Measurements from ENCODE around the gene PLXNA4. TPM values are rescaled to one million over a fixed set of nuclear protein-coding genes. Genes with fewer than 3 reads are reported as not detected.
"Not testable (repeated sequence)": the region's sequence is repeated elsewhere in the genome, so short reads cannot be mapped to it uniquely, and the experiment has no call there.

PLXNA4 gene
- polyA plus RNA-seq, 1 donor, result 15.6 TPM

DNA sequence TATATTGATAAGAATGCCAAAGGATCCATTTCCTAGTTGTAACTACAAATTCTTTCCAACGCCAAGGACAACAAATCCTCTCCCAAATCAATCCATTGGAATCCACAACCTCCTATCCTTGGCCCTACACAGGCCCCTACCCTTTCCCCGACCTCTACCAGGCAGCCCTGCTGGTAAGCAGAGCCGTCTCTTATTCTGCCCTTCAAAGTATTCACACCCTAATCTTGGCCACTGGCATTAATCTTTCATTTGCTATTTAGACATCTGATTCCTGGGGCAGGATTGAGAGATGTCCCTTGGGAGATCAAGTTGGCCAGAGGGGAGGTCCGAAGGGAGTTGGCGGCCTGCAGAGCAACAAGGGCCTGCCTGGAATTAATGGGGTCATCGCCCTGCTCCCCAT lies 161.4 kb downstream of the PLXNA4 start:
- DNase-seq, result no peak

DNA sequence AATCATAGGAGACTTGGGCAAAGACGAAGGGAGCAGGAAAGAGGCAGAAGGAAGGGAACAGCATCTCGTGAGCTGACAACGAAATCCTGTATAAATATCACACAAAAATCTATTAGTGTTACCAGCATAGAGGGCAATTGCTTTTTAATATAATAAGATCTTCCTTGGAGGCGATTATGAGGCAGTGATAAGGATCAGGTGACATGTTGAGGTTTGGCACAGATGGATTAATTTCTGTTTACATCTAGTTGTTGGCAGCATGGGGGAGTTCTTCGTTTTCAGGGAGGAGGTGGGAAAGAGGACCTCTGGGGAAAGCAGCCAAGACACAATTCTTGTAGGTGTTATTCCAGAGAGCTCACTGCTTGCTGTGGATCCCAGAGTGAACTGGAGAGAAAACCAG lies 163.8 kb downstream of the PLXNA4 start:
- DNase-seq, result no peak

DNA sequence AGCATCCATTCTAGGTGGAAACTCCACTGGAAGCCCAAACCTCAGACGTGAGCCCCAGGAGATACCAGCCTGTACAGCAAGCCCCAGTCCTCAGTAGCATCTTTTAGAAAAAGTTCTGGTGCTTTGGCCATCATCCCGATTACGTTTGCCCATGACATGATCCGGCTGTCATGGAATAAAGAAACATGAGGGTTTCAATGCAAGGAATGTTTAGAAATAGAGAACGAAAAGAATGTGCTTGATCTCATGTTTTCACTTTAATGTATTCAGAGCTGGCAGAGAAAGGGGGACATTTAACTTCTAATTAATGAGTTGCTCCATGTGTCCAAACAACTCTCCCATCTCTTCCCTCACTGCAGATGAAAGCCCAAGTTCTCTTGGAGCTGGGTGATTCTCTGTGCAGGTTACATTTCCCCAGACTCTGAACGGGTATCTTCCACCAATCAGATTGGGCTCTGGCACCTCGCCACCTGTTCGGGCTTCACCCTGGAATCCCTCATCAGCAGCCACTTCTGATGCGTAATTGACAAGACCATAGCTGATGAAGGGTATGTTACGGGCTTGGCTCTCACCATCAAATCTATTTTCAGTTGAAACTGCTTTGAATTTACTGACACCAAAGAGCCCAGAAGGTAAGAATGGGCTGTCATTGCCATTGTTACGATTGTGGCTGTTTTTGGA lies 165.3 kb downstream of the PLXNA4 start:
- no peak for DNase-seq

DNA sequence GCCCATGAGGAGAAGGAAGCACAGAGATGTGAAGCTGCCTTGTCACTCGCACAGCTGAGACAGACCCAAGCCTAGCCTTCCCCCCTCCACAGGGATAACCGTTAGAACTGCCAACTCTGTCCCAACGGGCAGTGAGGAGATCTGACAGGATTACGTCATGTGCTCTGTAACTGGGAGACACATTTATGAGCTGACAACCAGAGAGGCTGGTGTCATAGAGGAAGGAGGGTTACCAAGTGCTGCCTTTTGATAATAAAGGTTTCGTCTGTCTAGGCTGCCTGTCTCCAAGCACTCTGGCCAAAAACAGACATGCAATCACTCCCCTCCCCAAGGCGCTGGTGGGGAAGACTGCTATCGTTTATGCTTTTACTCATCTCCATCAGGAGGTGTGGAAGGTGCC lies 165.9 kb downstream of the PLXNA4 start:
- DNase-seq, result no peak

GRCh38 chr7:132407764-132408163 lies 168.5 kb downstream of the PLXNA4 start:
- DNase-seq, result no peak

DNA sequence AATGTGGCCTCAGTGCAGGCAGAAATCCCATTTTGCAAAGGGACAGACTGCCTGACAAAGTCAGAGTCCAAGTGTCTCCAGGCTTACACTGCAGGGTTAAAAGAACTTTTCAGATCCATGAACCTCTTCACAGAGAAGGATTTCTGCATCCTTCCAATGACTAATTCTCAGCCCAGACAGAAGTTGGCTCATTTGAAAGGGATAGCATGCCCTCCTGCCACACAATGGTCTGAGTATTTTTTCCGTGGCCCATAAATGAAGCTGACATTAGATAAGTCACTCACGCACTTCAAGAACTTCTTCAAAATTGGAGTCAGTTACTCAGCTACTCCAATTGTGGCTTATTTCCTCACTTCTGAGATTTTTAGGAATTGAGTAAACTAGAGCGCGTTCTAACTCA lies 170.2 kb downstream of the PLXNA4 start:
- DNase-seq, result no peak

DNA sequence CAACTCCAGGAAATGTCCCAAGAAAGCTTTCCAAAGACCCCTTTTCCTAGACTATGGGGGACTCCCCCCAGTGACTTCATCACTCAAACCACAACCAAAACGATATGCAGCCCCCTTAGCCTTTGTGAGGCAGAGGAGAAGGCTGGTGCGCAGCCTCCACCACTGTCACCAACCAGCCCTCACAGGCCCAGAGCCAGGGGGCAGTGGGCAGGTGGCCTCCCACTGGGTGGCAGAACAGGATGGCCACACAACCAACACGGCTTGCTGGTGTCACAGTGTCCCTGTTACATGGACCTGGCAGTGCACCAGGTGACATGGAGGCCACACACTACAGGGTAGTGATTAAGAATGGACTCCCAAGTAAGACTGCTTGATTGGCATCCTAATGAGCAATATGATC lies 172.0 kb downstream of the PLXNA4 start:
- no peak for DNase-seq

DNA sequence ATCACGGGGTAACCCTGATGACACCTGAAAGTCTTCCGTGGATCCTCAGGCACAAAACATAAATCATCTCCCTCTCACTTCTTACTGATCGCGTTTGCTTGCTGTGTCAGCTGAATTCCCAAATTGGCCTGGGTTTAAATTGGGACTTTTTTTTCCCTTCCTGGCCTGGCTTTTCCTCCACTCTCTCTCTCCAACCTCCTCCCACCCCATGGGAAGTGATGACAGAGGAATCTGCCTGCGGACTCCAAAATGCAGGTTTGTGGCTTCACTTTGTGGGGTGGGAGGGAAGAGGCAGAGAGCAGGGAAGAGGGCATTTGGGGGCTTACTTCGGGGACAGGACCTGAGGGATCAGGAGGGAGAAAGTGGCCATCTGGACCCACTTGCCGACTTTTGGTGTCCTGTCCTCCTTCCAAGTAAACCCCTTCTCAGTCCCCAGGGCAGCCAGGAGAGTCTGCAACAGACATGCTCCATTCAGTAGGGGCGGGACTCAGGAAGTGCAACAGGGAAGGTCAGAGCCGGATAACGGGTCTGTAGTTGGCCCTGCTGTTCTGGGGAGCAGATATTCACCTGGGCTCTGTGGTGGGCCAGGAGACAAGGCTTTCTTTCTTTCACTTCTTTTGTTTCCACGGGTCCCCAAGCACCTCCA lies 172.7 kb downstream of the PLXNA4 start:
- no peak for DNase-seq

GRCh38 chr7:132402751-132403245 lies 173.5 kb downstream of the PLXNA4 start:
- DNase-seq, result no peak

DNA sequence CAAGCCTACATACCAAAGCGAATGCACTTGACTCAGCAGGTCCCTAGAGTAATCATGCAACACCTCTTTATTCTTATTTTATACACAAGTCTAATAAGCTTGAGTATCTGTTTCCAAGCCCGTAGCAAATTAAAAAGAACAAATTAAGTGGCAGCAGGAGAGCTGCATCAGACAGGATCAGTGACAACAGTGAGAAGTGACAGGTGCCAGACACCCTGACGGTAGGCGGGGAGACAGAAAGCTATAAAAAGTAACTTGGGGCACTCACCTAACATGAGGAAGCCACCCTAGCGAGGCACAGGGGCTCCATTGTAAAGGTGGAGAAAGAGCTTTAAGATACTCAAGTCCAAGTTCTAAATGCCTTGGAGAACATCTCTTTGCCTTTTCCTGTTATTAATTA lies 174.2 kb downstream of the PLXNA4 start:
- no peak for DNase-seq

GRCh38 chr7:132400561-132401142 lies 175.6 kb downstream of the PLXNA4 start:
- no peak for DNase-seq

DNA sequence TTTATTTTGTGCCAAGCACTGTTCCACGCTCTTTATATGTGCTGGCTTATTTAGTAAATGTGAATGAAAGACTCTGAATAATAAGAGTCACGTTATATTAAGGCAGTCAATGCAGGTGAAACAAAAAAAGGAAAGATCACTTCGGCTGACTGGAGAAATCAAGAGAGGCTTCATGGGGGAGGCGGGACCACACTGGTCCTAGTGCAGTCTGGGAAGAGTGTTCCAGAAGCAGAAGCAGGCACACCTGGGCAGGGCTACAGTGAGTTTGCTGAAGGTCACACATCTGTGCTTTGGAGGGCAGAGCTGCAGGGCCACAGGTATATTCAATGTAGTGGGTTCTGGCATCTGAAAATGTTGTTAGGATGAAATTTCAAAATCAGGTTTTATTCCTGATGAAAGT lies 176.9 kb downstream of the PLXNA4 start:
- no peak for DNase-seq

DNA sequence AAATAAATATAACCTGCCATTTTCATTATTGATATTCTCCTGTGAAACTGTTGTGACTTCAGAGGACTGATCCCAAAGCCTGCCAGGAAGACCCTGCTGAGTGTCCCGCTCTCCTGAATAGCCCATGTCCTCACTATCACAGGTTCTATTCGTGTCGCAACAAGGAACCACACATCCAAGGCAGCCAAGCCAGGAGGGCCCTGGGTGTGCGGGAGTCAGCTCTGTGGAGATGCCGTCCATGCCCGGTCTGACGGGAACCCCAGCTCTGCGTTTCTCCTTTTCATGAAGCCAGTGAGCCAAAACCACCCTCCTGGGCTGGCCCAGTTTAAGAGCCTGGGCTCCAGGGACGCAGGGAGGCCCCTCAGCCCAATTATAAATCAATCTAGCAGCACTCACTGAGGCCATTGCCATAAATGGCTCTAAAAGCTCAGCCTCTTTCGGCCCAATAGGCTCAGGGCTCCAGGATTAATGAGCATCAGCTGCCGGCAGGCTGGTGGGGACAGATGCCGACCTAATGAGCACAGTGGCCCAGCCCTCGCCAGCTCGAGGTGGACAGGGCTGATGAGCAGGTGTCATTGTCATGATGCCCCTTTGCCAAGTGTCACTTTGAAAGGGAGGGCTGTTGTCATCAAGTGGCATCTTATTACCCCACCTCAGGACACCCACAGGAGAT lies 177.9 kb downstream of the PLXNA4 start:
- DNase-seq, result no peak

DNA sequence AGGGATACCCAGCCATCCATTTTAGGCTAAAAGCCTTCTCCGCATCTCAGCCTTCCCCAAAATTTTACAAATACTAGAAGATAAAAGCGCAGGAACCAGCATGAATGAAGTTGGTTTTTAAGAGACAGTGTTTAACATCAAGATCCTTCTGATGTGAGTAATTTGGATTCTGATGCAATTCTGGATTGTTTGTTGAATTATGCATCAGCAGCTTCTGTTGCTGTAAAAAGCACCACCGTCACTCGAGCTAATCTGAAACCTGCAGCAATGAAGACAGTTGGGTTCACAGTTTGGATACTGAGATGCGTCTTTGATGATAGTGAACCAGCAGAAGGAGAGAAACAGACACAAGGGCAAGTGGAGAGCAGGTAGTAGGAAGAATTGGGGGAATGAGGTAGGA lies 179.2 kb downstream of the PLXNA4 start:
- no peak for DNase-seq

DNA sequence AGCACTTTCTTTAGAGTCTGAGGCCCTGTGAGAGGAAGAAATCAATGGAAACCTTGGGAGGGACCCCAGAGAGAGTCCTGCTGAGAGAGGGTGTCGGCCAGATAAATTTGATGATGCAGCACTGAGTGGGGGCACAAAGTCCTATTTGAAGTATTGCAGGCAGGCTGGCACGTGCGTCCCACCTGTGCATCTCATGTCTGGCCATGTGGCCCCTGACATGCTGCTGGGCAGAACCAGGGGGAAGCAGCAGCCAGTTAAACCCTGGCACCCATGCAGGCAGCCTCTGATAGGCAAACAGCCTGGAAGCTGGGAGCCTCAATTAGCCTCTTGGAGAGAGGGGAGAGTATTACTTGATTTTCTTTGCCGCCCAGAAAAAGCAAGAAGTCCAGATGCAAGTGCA lies 180.9 kb downstream of the PLXNA4 start:
- DNase-seq, result no peak

- no peak for DNase-seq
These were observed 181.7 kb downstream of the PLXNA4 start for GRCh38 chr7:132394283-132395198.

GRCh38 chr7:132393789-132394261 lies 182.4 kb downstream of the PLXNA4 start:
- DNase-seq, result no peak

DNA sequence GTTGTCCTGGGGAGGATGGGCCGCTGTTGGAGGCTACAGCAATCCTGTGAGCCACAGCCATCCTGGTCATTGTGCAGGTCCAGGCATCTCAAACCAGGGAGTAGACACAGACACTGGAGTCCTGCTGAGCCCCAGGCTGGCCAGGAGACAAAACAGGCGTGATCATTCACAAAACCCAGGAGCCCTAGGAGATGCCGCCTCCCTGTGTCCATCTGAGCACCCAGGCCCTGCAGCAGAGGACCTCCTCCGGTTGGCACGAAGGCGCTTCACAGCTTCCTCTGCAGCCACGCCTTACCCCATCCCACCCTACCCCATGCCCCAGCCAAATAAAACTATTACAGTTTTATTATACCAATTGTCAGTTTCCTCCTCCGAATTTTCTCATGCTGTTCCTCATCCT lies 183.6 kb downstream of the PLXNA4 start:
- no peak for DNase-seq

DNA sequence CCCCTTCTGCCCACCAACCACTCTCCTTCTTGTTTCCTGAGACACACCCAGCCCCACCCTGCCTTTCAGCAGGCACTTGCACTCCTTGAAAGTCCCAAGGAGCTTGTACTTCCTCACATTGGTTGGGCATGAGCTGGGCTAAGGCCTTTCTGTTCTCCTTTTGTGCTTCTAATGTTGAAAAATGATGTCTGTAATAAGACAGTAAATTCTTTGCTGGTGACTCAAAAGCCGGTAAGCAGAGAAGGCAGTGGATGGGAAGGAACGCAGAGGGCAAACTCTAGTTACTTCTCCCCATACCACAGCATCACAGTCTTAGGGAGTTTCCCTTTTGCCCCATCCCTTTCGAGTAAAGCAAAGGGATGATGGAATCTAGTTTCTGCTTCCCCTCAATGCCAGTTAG lies 185.6 kb downstream of the PLXNA4 start:
- DNase-seq, result no peak

GRCh38 chr7:132390049-132390448 lies 186.2 kb downstream of the PLXNA4 start:
- not testable (repeated sequence) for DNase-seq

- no peak for DNase-seq
These were observed 187.6 kb downstream of the PLXNA4 start for GRCh38 chr7:132388688-132389087.

DNA sequence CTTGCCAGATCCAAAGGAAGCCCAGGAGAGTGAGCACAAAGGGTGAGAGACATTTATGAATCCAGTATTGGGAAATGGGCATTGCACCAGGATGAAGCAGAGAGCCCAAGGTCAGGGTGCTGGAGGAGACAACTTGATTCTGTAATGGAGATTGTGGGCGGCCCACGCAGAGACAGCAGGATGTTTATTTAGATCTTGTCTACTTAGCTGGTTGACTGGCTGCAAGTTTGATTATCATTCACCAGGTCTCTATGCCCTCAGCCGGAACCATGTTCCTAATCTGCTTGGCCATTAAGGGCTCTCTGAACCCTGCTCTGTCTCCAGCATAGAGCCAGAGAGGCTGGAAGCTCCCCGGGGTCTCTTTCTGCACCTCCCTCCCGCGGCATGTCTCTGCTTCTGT lies 188.7 kb downstream of the PLXNA4 start:
- DNase-seq, result no peak

Data from left kidney (tissue), 2 donors.